ENCODE data around the gene WNT9A.

Gene WNT9A

GRCh38 chr1:227954163-227954850 is 6.6 kb upstream of the WNT9A start:
- DNase-seq (ENCODE audit: low read depth in 2 of 2, low spot score in 1 of 2), result no peak

- no peak for DNase-seq (ENCODE audit: low read depth in 2 of 2, low spot score in 1 of 2)
Observed at GRCh38 chr1:227953022-227953412, 5.3 kb upstream of the WNT9A start.

DNA sequence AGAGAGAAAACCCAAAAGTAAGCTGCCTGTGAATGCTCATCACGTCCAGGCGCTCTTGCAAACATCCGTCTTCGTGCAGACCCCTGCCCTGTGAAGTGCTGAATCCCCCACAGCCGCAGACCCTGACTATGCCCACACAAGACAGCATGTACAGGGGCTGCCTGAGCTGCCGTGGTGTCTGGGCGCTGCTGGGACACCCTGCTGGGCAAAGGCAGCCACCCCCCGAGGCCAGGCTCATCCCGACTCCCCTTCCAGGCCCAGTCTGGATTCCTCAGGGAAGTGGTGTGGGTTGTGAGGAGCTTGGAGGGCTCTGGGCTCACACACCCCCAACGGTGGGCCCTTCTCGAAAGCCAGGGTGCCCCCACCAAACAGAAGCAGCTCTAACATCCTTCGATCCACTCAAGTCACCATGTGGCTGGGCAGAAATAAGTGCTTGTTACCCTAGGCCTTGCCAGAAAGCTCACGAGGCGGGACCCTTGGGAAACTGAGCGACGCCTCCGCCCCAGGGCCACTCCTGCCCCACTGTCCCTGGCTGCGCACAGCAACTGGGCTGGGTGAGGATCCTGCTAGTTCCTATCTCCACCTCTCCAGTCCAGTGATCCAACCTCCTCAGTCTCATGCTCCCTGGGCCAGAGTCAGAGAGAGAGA is 4.8 kb upstream of the WNT9A start:
- no peak for DNase-seq (ENCODE audit: low read depth in 2 of 2, low spot score in 1 of 2)

- no peak for DNase-seq (ENCODE audit: low read depth in 2 of 2, low spot score in 1 of 2)
Observed at GRCh38 chr1:227951624-227952373, 4.1 kb upstream of the WNT9A start.

- no peak for DNase-seq (ENCODE audit: low read depth in 2 of 2, low spot score in 1 of 2)
Observed at GRCh38 chr1:227950735-227951346, 3.1 kb upstream of the WNT9A start.

DNA sequence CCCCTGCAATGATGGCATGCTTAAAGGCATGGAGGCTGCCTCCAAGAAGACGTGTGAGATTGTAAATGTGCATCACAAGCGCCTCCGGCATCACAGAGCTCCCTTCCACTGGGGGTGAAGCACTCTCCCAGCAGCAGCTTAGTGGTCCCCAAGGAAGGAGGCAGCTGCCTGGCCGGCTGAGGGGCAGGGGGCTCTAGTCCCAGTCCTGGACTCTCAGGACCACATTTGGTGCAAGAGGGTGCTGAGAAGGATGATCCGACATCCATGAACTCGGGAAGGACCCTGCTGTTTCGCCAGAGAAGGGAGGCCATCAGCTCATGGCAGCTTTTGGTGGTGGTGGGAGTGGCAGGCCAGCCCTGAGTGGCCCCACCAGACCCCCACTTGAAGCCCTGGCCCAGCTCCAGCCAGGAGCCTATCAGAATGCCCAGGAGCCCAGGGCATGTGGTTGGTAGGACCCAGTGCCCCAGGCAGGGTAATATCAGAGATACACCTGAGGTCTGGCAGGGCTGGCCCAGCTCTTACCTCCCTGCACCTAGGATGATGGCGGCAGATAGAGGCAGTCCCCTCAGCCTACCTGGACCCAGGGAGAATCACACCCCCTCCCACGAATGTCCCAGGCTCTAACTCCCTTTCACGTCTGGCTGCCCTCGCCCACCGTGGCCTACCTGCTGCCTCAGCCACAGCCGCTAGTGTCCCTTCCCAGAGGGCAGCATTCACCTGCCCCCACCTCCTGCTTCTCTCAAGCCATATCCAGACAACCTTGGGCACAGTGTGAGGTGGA is 2.4 kb upstream of the WNT9A start:
- DNase-seq (ENCODE audit: low read depth in 2 of 2, low spot score in 1 of 2), result no peak

DNA sequence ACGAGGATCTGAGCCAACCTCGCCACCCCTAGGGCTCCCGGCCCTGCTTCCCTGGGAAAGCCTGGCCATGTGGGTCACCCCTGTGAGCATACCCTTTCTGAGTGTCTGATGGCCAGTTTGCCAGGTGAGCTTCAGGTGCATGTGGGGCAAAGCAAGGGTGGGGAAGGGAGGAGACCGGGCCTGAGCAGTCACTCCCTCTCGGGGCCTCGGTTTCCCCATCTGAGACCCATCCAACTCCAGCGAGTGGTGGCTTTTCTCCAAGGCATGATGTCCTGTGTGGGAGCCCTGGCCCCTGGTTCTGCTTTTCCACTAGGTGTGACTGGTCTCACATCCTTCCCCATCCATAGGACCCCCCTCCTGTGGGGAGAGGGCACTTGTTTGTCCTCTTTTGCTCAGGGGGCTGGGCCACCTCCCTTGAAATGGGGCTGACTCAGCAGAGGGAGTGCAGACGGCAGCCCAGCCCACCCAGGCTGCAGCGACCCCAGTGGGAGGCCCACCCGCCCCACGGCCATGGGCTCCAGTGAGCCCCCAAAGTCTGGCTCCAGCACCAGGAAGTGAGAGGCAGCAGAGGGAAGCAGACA is 1.7 kb upstream of the WNT9A start:
- no peak for DNase-seq (ENCODE audit: low read depth in 2 of 2, low spot score in 1 of 2)

- DNase-seq (ENCODE audit: low read depth in 2 of 2, low spot score in 1 of 2), result no peak
Observed at GRCh38 chr1:227948493-227949260, 945 bp upstream of the WNT9A start.

DNA sequence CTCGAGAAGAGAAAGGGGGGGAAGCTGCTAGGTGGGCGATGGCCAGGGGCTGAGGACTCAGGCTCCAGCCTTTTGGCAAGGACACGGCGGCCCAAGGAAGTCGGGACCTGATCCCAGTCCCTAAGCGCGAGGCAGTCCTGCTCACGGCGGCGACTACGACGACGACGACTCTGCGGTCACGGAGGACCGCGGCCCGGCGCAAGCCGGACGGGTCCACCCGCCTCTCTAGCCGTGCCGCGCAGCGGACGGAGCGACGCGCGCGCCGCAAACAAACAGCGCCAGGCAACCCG is 401 bp downstream of the WNT9A start:
- no peak for DNase-seq (ENCODE audit: low read depth in 2 of 2, low spot score in 1 of 2)

DNA sequence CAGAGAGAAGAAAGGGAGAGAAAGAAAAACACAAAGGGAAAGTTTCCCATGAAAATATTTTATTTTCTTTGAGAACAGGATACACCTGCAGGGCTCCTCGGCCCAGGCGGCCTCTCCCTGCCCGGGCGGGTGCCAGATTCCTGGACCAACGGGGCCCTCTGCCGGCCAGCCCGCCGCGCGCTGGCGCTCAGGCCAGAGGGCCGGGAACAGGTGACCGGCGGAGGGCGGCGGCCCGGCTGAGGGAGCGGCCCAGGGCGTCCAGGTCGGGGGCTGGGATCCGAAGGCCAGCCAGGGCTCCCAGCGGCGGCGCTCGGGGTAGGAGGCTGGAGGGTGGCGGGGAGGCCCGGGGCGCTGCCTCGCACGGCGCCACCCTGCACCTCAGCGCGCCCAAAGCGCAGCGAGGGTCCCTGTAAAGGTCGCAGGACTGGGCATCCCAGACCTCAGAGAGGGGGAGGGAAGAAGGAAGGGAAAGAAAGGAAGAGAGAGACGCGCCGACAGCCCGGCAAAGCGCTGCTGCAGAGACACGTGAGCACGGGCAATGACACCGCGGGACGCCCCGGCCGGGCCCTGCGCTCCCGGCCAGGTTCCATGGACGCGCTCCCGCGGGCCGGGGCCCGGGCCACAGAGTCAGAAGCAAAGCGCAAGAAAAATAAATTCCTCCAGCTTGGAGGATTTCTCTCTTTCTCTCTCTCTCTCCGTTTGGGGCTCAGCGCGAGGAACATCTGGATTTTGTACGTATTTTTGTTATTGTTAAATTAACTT is 927 bp downstream of the WNT9A start:
- DNase-seq (ENCODE audit: low read depth in 2 of 2, low spot score in 1 of 2), result no peak

DNA sequence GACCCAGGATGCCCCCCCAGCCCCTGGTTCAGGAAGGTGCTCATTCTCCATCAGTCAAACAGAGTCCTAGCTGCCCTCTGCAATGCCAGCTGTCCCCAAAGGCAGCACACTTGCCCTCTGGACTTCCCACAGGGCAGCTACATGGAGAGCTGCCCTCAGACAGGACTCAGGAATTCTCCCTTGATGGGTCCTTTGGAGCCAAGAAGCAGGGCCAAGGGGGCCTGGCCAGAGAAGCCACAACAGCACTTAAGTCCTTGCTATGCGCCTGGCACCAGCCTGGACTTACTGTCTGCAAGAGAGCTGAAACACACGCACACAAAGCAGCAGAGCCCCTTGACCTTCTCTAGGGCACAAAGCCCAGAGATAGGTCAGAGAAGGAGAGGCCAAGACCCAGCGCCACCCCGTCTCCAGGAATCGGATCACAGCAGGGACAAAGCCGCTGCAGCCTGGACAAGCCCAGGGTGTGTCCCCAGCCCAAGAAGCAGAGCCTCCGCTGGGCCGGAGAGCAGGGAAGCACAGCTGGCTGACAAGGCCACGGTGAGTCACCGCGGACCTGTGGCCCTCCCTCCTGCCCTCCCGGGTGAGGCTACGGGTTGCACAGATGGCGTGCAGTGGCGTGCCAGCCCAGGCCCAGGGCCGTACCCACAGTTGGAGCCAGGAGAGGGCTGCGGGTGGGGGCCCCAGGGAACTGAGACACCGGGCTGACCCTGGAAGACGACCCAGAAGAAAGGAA is 1.7 kb downstream of the WNT9A start:
- no peak for DNase-seq (ENCODE audit: low read depth in 2 of 2, low spot score in 1 of 2)

DNA sequence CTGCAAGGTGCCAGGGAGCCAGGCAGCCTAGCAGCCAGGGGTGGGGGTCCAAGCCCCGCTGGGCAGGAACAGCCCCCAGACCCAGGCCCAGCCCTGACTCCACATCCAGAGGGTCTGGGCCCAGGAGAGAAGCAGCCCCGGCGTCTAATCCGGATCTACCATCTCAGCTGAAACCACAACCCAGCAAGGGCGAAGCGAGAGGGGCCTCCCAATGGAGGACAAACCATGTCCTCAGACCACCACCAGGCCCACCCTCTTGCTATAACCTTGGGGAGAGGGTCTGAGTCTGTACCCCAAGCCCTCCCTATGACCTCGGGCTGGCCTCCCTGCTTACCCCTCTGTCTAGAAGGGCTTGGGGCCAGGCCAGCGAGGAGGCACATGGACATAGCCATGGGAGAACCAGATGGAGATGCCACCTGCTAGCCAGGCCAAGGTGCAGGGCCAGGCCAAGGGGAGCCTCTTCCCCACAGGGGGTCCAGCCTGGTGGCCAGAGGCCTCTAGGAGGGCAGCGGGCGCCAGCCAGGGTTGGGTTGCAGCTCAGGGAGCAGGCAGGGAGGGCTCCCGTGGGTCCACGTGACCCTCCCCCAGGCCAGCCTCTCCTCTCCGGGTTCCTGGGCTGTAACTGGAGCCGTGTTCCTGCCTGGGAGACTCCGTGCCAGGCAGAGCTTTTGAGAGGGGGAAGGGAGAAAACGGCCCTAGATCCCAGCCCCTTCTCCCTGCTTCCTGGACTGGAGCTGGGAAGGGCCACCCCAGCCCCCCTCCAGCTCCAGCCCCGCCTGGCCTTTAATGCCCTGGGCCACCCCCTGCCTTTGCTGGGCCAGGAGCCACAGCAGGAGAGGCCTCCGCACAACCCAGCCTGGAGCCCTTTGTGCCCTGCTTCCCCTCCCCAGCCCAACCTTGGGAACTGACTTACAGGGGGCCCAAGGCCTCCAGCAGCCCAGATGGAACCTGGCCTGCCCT is 2.5 kb downstream of the WNT9A start:
- no peak for DNase-seq (ENCODE audit: low read depth in 2 of 2, low spot score in 1 of 2)

- DNase-seq (ENCODE audit: low read depth in 2 of 2, low spot score in 1 of 2), result no peak
Observed at GRCh38 chr1:227944090-227944930, 3.4 kb downstream of the WNT9A start.

DNA sequence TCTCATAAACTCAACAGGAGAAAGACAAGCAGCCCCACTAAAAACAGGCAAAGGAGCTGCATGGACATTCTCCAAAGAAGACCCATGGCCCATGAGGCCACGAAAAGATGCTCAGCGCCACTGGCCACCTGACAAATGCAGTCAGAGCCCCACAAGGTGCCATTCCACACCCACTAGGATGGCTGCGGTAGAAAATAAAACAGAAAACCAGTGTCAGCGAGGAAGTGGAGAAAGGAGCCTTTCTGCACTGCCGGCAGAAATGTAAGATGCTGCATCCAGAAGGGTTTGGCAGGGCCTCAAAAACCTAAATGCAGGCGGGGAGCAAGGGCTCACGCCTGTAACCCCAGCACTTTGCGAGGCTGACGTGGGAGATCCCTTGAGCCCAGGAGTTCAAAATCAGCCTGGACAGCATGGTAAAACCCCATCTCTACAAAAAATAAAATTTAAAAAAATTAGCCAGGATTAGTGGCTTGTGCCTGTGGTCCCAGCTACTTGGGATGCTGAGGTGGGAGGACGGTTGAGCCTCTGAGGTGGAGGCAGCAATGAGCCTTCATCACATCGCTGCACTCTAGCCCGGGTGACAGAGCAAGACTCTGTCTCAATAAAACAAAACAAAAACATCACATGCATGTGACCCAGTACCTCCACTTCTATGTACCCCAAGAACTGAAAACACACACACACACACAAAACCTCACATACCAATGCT is 4.2 kb downstream of the WNT9A start:
- DNase-seq (ENCODE audit: low read depth in 2 of 2, low spot score in 1 of 2), result no peak

GRCh38 chr1:227942716-227943261 is 4.9 kb downstream of the WNT9A start:
- no peak for DNase-seq (ENCODE audit: low read depth in 2 of 2, low spot score in 1 of 2)
